OCI-LY7 (cell line): ENCODE results near the gene BORCS8.
"Not testable (repeated sequence)": the region's sequence is repeated elsewhere in the genome, so short reads cannot be mapped to it uniquely, and the experiment has no call there.

Experiments used
- CTCF ChIP-seq: fragments of 200-600 bp; sonication (generic); conservative IDR thresholded peaks from 2 replicates; pipeline ENCODE4 v1.5.1; 2014; ENCODE audit warnings: mild to moderate bottlenecking, antibody characterized with exemption, low read length, moderate library complexity, mixed read lengths
- EZH2phosphoT487 ChIP-seq: fragments of 200-600 bp; sonication (generic); IDR thresholded peaks from 2 replicates; pipeline ENCODE4 v1.6.1; 2018; ENCODE audit warnings: low read depth, borderline replicate concordance, mild to moderate bottlenecking, mixed run types, antibody characterized with exemption, low read length, moderate library complexity, mixed read lengths

- TF ChIP-seq CTCF, EZH2phosphoT487: not testable (repeated sequence)
These were observed 56.2 kb downstream of the BORCS8 start for GRCh38 chr19:19135713-19136112.
